Loucy (cell line): ENCODE measurements around the gene VGF.

Source experiments
- H2AFZ ChIP-seq: fragments of 200-600 bp; sonication (generic); 2 replicates; pipeline ENCODE4 v1.6.0; 2016; ENCODE audit warnings: antibody characterized with exemption, mild to moderate bottlenecking, low read length, moderate library complexity
- H3F3A ChIP-seq: fragments of 200-600 bp; 2 replicates; pipeline ENCODE4 v1.6.0; 2016; ENCODE audit warnings: antibody characterized with exemption, low read depth, mild to moderate bottlenecking
- H3K27me3 ChIP-seq: fragments of 200-600 bp; sonication (generic); 2 replicates; pipeline ENCODE4 v1.6.1; 2014; ENCODE audit warnings: low read length, mild to moderate bottlenecking; ENCODE audit not compliant: insufficient read depth, poor library complexity, severe bottlenecking
- H3K36me3 ChIP-seq: fragments of 200-600 bp; sonication (generic); 2 replicates; pipeline ENCODE4 v1.6.1; 2016; ENCODE audit warnings: low read length; ENCODE audit not compliant: insufficient read depth
- H3K4me1 ChIP-seq: fragments of 200-600 bp; sonication (generic); 2 replicates; pipeline ENCODE4 v1.5.1; 2014; ENCODE audit warnings: low read length, mild to moderate bottlenecking; ENCODE audit not compliant: insufficient read depth, poor library complexity, severe bottlenecking
- H3K4me2 ChIP-seq: fragments of 200-600 bp; sonication (generic); 2 replicates; pipeline ENCODE4 v1.6.0; 2014; ENCODE audit warnings: antibody characterized with exemption, low read length, low read depth, mild to moderate bottlenecking; ENCODE audit not compliant: poor library complexity, severe bottlenecking
- H3K4me3 ChIP-seq: fragments of 200-600 bp; sonication (generic); 2 replicates; pipeline ENCODE4 v1.5.1; 2014; ENCODE audit warnings: low read length, mild to moderate bottlenecking, mixed read lengths; ENCODE audit not compliant: poor library complexity, severe bottlenecking
- H3K79me2 ChIP-seq: fragments of 200-600 bp; sonication (generic); 2 replicates; pipeline ENCODE4 v1.6.1; 2014; ENCODE audit warnings: low read length; ENCODE audit not compliant: insufficient read depth
- H3K9ac ChIP-seq: fragments of 200-600 bp; sonication (generic); 2 replicates; pipeline ENCODE4 v1.6.0; 2014; ENCODE audit warnings: mild to moderate bottlenecking, low read depth, low read length, moderate library complexity; ENCODE audit not compliant: poor library complexity, severe bottlenecking
- H3K9me2 ChIP-seq: fragments of 200-600 bp; sonication (generic); replicated peaks from 2 replicates; pipeline ENCODE4 v1.6.1; 2016; ENCODE audit warnings: low read depth, low read length, mixed read lengths
- H3K9me3 ChIP-seq: fragments of 200-600 bp; sonication (generic); 2 replicates; pipeline ENCODE4 v1.6.1; 2014; ENCODE audit warnings: mild to moderate bottlenecking, antibody characterized with exemption, low read length, low read depth; ENCODE audit not compliant: insufficient read depth
- H4K20me1 ChIP-seq: fragments of 200-600 bp; sonication (generic); 2 replicates; pipeline ENCODE4 v1.6.0; 2014; ENCODE audit warnings: antibody characterized with exemption, low read length, mild to moderate bottlenecking; ENCODE audit not compliant: insufficient read depth, poor library complexity, severe bottlenecking
- EZH2phosphoT487 ChIP-seq: fragments of 200-600 bp; IDR thresholded peaks from 2 replicates; pipeline ENCODE4 v1.6.1; 2018; ENCODE audit warnings: antibody characterized with exemption, mild to moderate bottlenecking, moderate library complexity, borderline replicate concordance
- TF ChIP-seq, protein P1 (sequence below): fragments of 200-600 bp; sonication (generic); conservative IDR thresholded peaks from 2 replicates; pipeline ENCODE4 v1.5.1; 2014; ENCODE audit warnings: mild to moderate bottlenecking, antibody characterized with exemption, low read length

The VGF gene

DNA sequence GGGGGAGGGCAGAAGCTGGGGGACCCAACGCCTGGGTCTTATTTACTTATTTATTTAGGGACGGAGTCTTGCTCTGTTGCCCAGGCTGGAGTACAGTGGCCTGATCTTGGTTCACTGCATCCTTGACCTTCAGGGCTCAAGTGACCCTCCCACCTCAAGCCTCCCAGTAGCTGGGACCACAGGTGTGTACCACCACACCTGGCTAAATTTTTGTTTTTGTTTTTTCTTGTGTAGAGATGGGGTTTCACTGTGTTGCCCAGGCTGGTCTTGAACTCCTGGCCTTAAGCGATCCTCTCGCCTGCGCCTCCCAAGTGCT is 37.2 kb upstream of the VGF start:
- no peaks in the 10 kb centered on the region for H3K4me1 ChIP-seq
- TF ChIP-seq EZH2phosphoT487: no peak
- TF ChIP-seq, protein P1, sequence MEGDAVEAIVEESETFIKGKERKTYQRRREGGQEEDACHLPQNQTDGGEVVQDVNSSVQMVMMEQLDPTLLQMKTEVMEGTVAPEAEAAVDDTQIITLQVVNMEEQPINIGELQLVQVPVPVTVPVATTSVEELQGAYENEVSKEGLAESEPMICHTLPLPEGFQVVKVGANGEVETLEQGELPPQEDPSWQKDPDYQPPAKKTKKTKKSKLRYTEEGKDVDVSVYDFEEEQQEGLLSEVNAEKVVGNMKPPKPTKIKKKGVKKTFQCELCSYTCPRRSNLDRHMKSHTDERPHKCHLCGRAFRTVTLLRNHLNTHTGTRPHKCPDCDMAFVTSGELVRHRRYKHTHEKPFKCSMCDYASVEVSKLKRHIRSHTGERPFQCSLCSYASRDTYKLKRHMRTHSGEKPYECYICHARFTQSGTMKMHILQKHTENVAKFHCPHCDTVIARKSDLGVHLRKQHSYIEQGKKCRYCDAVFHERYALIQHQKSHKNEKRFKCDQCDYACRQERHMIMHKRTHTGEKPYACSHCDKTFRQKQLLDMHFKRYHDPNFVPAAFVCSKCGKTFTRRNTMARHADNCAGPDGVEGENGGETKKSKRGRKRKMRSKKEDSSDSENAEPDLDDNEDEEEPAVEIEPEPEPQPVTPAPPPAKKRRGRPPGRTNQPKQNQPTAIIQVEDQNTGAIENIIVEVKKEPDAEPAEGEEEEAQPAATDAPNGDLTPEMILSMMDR: no peak
- H3F3A ChIP-seq: no peaks in the 10 kb centered on the region
- no peaks in the 10 kb centered on the region for H3K79me2 ChIP-seq
- H4K20me1 ChIP-seq: no peaks in the 10 kb centered on the region
- no peak overlapping the region for H3K9ac ChIP-seq
- H3K9me2 ChIP-seq: no peaks in the 10 kb centered on the region
- H3K9me3 ChIP-seq: no peaks in the 10 kb centered on the region
- no peaks in the 10 kb centered on the region for H3K27me3 ChIP-seq
- no peaks in the 10 kb centered on the region for H3K36me3 ChIP-seq
- no peak overlapping the region for H3K4me2 ChIP-seq
- no peak overlapping the region for H2AFZ ChIP-seq
- H3K4me3 ChIP-seq: no peak overlapping the region

DNA sequence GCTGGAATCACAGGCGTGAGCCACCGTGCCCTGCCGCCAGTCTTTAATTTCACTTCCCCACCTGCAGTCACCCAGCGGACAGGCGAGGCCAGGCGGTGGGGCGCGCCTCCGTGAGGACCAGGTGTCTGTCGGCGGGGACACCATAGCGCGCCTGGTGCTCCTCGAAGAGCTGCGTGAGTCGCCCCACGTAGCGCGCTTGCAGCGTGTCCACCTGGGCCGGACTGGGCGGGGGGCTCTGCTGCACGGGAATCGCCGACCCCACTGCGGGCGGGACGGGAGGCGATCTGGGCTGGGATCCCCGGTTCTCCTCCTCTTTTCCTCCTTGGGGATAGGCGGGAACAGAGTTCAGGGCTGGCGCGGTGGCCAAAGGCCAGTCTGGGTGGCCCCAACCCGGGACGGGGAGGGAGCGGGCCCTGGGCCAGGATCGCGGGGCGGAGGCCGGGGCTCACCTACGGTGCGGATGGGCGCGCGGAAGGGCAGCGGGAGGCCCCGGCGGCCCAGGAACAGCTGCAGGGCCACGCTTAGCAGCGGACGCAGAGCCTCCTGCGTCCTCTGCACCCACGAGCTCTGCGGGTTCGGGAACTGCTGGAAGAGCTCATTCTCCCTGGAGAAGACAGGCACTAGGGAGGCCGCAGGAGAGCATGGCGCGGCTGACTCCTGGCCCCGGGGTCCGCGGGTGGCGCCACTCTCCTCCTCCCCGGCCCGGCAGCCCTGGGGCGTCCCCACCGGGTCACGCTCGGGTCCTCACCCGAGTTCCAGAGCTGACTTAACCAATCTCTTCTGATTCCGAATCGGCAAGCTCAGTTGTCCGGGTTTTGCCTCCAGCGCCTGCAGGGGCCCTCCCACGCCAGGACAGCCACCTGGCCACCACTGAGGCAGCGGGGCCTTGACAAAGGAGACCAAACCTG is 36.6 kb upstream of the VGF start:
- H3K9me2 ChIP-seq: no peaks in the 10 kb centered on the region
- H3K4me3 ChIP-seq: no peak overlapping the region
- H3K27me3 ChIP-seq: no peaks in the 10 kb centered on the region
- H3K4me1 ChIP-seq: no peaks in the 10 kb centered on the region
- H2AFZ ChIP-seq: no peak overlapping the region
- H4K20me1 ChIP-seq: no peaks in the 10 kb centered on the region
- no peaks in the 10 kb centered on the region for H3F3A ChIP-seq
- H3K9ac ChIP-seq: no peak overlapping the region
- TF ChIP-seq, protein P1: no peak
- TF ChIP-seq EZH2phosphoT487: no peak
- H3K4me2 ChIP-seq: no peak overlapping the region
- no peaks in the 10 kb centered on the region for H3K79me2 ChIP-seq
- H3K9me3 ChIP-seq: no peaks in the 10 kb centered on the region
- no peaks in the 10 kb centered on the region for H3K36me3 ChIP-seq

DNA sequence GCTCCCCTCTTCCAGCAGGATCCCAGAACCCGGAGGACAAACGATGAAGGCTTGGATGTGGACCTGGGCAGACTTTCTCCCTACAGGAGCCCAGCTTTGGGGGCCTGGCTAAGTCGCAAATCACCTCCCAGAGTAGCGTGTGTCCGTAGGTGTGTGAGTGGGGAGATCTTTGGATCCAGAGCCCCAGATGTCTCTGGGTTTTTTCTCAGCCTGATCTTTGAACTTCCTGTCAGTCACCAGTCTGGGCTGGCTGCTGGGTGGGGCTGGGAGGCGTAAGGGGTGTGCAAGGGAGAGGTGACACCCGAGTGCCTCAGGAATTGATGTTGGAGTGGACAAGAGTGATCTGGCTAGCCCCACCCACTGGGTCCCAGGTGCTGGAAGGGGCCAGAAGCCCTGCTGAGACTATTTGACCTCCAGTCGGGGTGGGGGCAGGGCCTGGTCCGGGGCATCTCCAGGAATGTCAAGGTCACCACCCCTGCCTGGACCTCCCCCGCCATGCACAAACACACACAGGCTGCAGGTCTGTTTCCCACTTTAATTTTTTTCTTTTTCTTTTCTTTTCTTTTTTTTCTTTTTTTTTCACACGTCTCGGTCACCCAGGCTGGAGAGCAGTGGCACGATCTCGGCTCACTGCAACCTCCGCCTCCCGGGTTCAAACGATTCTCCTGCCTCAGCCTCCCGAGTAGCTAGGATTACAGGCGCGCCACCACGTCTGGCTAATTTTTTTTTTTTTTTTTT is 35.7 kb upstream of the VGF start, which contains the start of gene MOGAT3:
Gene MOGAT3 (minus strand): TSS at position 175 of the 738 bp plus-strand sequence. CDS start 182 bp downstream, outside the sequence.
- Histone ChIP-seq H3K27me3 (no peaks in the 10 kb centered on the region), H3K4me3 (no peak within 1 kb of the TSS)

More for the DNA sequence above, 35.7 kb upstream of the VGF start, which contains the start of gene MOGAT3:
- Histone ChIP-seq H4K20me1 (no peaks in the 10 kb centered on the region), H2AFZ (no peak within 1 kb of the TSS), H3K9me3 (no peaks in the 10 kb centered on the region), H3K79me2 (no peaks in the 10 kb centered on the region), H3K4me1 (no peaks in the 10 kb centered on the region), H3F3A (no peaks in the 10 kb centered on the region), H3K4me2 (no peak within 1 kb of the TSS), H3K9me2 (no peaks in the 10 kb centered on the region), H3K36me3 (no peaks in the 10 kb centered on the region), H3K9ac (no peak within 1 kb of the TSS)
- TF ChIP-seq, protein P1: no peak
- no peak for TF ChIP-seq EZH2phosphoT487
